ENCODE measurements around the gene ZNF672.

ZNF672 gene

DNA sequence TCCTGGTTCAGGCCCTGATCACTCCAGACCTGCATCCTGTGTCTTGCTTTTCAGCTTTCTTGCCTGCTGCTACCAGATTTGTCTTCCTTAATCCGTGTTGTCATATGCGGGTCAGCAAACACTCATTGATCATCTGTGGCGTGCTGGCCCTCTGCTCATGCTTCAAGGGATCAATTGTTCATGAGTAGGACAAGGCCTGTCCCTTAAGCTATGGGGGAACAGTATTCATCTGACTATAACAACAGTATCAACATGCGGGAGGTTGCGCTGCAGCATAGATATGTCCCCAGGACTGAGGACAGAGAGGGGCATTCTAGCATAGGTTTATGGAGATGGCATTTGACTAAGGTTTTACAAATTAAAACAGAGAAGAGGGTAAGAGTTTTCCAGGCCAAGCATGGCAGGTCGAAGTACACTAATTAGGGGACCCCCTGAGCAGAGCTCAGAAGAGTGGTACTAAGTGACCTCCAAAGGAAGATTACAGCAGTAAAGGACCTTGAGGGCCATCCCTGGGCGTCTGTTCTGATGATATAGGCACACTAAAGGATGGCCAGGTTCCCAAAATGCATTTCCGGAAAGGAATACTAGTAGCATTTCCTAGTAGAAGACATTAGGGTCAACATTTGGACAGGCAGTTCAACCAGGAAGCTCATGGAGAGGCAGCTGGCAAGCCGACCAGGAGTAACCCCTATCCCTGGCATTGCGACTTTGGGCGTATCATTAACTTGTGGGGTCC is 811 bp upstream of the ZNF672 start:
- DNase-seq (ENCODE audit: low read depth), result no peak

DNA sequence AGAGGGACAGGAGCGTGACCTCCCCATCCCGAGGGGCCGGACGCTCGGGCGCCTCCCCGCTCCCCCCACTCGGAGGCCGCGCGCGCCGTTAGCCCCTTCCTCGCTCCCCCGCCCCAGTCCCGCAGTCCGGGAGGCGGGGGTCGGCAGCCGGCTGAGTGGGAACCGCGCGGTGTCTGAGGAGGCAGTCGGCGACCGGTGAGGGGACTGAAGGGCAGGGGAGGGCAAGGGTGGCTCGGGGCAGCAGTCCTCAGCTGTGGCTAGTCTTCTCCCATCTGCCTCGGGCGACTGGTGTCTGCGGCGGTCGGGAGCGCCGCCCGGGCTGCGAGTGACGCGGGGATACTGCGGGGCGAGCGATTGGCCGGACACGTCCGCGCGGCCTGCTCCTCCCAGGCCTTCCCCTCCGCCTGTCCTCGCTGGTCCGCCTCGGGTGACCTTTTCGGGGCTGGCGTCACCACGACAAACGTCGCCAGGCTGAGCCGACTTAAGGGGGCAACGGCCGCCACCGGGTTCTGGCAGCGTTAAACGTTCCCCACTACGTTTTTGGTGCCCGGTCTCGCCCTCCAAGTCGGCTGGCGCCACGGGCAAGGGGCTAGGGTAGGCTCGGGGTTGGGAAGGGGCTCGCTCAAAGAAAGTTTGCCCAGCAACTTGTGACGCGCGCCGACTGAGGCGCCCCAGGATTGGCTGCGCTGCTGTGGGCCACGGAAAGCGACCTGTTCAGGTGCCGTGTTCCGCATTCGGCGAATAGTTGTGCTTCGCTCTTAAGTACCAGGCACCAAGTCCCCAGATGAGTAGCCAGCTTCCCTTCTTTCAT is 538 bp downstream of the ZNF672 start:
- peak; percentile 81 for DNase-seq (ENCODE audit: low read depth)

DNA sequence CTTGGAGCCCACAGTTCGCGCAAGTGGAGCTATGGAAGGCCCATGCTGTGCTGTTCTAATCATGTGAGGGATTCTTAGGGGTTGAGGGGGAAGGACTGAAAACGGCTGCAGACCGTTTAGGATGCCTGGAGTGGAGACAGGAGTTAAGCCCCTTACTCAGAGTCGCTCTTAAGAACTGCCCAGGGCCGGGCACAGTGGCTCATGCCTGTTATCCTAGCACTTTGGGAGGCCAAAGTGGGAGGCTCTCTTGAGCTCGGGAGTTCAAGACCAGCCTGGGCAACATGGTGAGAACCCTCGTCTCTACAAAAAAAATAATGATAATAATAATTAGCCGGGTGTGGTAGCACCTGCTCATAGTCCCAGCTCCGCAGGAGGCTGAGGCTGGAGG is 1.1 kb downstream of the ZNF672 start:
- DNase-seq (ENCODE audit: low read depth), result no peak

DNA sequence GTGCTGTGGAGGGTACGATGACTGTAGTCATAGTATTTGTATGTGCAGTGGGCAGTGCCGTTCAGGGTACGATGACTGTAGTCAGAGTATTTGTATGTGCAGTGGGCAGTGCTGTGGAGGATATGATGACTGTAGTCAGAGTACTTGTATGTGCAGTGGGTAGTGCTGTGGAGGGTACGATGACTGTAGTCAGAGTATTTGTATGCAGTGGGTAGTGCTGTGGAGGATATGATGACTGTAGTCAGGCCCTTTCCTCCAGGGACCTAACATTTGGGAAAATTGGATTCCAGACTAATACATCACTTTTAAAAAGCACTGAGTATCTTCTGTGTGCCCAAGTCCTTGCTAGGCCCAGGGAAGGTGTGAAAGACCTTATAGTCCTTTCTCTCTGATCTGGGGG is 2.9 kb downstream of the ZNF672 start:
- DNase-seq (ENCODE audit: low read depth), result no peak

DNA sequence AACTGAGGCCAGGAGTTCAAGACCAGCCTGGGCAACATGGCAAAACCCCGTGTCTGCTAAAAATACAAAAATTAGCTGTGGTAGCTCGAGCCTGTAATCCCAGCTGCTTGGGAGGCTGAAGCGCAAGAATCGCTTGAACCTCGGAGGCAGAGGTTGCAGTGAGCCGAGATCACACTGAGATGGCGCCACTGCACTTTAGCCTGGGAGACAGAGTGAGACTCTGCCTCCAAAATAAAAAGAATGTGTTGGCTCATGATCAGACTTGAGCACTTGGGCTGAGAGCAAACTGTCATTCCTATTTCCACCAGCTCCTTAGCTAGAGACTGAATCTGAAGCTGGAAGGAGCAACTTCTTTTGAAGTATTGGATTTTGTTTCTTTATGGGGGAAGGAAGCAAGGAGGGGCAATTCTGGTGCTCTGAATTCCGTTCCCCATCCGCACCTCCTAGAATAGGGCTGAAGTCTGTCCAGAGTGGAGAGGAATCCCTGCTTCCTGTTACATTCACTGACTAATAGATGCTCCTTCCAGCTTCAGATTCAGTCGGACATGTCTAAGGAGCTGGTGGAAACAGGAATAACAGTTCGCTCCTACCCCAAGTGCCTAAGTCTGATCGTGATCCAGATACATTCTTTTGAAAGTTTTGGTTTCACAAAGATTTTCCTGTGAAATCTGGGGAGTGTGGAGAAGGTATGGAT is 3.8 kb downstream of the ZNF672 start:
- DNase-seq (ENCODE audit: low read depth), result no peak

DNA sequence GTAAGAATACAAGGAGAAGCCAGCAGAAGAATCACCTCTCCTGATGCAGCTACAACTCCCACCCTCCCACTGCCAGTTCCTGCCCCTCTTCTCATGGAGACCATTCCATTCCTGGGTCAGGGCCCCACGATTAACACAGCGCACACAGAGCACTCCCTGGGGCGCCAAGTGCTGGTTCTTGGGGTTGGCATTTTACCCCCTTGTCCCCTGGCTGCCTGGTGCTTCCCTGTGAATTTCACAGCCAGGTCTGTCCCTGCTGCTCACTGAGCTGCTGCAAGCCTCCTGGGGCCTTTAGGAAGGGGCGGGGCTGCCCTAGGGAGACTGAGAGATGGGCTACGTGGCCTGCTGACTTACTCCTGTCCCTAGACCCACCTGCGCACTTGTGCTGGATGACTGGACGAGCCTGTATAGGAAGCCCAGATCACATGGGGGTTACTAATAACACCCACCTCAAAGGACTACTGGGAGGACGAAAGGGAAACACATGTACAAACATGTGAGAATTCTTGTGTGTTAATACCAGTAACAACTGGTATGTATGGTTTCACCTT is 4.8 kb downstream of the ZNF672 start:
- DNase-seq (ENCODE audit: low read depth), result no peak

DNA sequence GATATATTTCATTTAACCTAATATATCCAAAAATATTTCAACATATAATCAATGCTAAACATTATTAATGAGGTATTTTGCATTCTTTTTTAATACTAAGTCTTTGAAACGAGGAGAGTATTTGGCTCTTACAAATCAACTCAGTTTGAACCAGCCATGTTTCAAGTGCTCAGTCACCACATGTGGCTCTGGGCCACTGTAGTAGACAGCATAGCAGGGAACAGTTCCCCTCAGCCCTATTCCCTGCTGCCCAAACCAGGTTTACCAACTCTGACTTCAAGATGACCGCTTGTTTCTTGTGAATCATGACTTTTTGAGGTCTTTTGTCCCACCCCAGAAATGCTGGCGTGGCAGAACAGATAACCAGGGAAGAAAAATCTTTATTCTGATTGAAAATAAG is 5.7 kb downstream of the ZNF672 start:
- no peak for DNase-seq (ENCODE audit: low read depth)

DNA sequence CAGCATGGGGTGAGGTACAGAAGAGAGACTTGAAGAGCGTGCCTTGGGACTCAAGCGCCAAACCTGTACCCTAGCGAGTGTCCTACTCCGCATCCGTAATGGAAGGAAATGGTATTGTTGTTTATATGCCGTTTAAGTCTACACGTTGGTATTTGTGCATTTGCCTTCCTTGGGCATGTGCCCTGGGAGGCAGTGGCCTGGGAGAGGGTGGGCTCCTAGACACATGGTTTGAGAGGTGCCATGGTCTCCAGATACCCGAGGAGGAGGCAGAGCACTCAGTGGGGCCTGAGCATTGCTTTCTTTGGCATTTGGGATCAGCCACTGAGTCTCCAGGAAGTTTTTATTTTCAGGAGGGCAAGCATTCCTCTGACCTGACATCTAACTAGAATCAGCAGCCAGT is 6.5 kb downstream of the ZNF672 start:
- no peak for DNase-seq (ENCODE audit: low read depth)

DNA sequence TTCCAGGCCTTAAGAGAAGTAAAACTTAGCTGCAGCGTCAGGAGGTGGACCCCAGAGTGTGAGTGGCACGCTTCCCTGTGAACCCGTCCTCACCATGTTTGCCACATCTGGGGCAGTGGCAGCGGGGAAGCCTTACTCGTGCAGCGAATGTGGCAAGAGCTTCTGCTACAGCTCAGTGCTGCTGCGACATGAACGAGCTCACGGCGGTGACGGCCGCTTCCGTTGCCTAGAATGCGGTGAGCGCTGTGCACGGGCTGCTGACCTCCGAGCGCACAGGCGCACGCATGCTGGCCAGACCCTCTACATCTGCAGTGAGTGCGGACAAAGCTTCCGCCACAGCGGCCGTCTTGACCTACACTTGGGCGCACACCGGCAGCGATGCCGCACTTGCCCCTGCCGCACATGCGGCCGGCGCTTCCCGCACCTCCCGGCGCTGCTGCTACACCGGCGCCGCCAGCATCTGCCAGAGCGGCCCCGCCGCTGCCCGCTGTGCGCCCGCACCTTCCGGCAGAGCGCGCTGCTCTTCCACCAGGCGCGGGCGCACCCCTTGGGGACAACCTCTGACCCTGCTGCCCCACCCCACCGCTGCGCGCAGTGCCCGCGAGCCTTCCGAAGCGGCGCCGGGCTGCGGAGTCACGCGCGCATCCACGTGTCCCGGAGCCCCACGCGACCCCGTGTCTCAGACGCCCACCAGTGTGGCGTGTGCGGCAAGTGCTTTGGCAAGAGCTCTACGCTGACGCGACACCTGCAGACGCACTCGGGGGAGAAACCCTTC is 9.3 kb downstream of the ZNF672 start:
- no peak for DNase-seq (ENCODE audit: low read depth)

DNA sequence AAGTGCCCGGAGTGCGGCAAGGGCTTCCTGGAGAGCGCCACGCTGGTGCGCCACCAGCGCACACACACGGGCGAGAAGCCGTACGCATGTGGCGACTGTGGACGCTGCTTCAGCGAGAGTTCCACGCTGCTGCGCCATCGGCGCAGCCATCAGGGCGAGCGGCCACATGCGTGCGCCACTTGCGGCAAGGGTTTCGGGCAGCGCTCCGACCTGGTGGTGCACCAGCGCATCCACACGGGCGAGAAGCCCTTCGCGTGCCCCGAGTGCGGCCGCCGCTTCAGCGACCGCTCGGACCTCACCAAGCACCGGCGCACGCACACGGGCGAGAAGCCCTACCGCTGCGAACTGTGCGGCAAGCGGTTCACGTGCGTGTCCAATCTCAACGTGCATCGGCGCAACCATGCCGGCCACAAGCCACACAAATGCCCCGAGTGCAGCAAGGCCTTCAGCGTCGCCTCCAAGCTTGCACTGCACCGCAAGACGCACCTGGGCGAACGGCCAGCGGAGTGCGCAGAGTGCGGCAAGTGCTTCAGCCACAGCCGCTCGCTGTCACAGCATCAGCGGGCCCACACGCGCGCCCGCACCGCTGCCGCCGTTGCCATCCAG is 10.0 kb downstream of the ZNF672 start:
- DNase-seq (ENCODE audit: low read depth), result no peak

DNA sequence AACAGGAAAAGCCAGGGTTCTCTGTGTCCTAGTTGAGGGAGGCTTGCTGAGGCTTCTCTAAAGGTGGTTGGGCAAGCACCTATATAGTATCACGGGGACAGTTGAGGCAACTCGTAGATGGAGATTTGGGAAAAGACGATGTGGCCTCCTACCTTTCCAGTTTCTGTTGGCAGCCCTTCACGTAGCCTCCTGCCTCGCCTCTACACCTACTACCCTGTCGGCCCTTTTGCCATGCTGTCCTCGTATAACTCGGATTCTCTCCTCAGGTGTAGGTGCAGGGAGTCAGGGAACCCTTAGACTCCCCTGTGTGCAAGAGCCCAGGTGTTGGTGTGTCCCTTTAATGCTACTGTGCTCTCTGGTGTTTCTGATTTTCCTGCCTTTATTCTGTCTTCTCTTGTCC is 10.6 kb downstream of the ZNF672 start:
- no peak for DNase-seq (ENCODE audit: low read depth)

DNA sequence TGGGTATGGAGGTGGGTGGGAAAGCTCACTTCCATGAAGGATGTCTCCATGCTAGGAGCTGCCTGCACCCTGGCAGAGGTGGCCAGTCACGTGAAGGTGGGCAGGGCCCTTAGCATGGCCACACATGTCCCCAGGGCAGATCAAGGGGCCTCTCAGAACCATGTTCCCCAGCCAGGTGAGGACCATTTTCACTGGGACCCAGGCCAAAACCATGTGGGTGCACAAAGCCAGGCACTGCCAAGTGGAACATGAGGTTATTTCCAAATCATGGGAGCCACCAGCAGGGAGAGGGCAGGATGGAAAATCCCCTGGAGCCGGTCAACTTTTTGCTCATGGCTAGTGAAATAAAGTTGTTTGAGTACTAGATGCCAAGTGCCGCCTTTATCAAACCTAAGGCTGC is 11.1 kb downstream of the ZNF672 start:
- DNase-seq (ENCODE audit: low read depth), result no peak

DNA sequence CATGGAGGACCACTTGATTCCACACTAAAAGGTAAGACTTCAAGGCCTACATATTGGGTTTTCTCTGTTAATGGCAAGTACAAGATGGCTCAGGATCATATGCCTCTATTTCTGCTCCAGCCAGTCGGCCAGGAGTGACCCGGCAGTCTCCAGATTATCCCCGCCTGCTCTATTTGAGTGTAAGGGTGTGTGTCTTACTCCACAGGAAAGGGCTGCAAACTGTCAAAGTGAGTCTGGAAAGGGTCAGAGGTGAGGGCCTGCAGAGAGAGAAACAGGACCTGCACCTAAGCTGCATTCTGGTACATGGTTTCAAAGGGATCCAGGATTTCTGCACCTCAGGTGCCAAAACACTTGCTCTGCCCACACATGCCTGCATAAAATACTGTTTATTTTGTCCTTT is 11.6 kb downstream of the ZNF672 start:
- DNase-seq (ENCODE audit: low read depth), result no peak

DNA sequence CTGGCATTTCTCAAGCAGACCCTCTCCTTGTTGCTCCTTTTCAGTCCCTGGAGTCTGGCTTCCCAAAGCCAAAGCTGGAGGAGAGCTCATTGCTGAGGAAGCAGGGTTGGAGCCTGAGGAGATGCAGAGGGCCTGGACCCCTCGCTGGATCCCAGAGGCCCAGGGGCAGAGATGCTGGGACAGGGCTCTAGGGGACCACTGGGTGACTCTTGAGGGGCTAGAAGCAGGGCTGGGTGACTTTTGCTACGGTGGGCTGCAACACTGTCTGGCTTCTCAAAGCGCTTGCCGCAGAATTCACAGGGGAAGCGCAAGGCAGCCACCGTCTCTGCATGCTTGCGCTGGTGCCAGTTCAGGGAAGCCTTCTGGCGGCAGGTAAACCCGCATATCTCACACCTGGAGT is 12.1 kb downstream of the ZNF672 start:
- no peak for DNase-seq (ENCODE audit: low read depth)

DNA sequence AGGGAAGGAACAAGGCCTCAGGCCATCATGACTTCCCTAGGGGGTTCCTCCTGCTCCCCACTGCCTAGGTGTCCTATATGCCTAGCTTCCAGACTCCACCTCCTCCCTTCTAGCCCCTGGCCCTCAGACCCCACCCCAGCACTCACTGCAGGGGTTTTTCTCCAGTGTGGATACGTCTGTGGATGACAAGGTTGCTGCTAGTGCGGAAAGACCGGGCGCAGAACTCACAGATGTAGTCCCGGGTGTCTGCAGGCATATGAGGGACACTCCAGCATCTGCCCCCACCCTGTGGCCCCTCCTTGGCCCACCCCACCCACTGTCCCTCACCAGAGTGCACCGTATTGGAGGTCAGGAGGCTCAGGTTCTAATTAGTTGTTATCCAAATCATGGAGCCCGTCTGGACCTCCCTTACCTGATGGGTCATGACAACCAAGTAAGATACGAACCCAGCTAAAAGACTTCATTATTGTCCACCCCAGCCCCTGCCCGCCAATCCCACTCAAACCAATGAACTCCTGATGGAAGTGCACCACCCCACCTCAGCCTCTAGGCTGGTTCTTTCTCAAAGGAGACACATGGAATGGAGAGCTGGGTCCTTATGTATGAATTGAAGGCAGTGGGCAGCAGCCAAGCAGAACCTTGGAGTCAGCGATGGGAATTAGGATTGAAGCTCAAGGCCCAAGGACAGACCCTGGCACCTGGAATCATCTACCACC is 12.7 kb downstream of the ZNF672 start:
- no peak for DNase-seq (ENCODE audit: low read depth)

DNA sequence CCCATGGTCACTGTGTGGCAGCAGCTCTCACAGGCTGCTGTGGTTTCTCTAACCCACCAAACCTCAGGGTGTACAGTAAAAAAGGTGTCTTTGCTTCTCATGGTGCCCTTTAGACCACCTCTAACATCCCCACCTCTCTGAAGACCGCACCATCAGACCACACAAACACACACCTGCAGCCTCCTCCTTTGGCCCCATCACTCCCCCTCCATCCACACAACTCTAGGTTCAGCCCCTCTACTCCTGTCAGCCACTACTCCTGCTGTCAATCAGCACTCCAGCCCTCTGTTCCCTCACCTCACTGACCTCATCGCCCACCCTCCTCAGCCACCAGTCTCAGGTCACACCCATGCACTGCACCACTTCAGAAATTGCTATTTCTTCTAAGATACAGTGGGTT is 13.4 kb downstream of the ZNF672 start:
- no peak for DNase-seq (ENCODE audit: low read depth)

DNA sequence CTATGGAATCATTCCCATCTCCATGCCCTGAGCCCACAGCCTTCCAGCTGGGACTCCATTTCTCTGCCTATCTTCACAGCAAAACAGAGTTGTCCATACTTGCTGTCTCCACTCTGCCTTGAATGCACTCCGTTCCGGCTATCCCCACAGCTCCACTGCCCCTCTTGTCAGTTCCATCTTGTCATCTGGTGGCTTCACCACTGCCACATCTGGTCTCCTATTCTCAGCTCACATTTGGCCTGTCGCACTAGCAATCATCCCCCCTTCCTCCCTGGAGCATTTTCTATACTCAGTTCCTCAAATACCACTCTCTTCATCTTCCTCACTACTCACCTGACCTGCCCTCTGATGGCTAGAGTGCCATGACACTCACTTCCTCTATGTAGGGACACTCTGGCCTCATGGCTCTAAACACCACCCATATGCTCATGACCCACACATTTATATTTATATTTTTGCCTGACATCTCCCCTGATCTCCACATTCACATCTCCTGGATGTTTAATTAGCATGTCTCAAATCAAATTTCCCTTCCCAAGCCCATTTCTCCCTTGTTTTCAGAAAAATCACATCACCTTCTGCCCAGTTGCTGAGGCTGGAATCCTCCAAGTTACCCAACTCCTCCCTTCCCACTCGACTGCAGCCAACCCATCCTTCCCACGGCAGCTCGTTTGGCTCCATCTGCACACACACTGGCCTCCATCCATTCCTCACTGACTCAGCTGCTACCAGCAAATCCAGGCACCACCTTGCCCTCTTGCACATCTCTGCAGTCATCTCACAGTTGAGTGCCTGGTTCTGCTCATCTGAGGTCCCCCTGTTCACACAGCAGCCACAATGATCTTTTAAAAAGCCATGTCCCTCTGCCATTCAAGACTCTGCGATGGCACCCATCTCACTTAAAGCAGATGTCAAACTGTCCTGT is 14.7 kb downstream of the ZNF672 start:
- DNase-seq (ENCODE audit: low read depth), result no peak

DNA sequence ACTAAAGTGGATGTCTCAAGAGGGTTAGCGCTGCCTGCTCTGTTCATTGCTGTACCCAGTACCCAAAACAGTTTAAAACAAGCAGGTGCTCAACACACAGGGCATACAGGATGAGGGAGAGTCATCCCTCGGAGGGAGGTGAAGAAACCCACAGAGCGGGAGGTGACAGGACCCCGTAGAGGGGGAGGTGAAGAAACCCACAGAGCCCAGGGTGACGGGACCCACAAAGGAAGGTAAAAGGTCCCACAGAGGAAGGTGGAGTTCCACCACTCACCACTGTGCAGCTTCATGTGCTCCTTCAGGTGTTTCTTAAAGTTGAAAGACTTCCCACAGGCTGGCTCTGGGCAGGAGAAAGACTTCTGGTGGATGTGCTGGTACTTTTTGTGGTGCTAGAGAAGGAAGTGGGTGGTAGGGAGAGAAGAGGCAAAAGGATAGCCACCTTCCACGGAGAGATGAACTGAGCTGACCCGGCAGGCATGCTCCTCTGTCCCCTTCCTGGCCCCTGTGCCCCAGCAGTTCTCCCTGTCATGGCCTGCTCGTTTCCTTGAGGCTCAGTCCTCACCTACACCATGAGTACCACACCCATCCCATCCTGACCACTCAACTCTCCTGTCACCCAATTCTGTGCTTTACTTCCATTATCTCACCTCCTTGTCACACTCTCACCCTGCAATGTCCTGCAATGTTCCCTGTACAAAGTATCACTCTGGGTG is 15.8 kb downstream of the ZNF672 start:
- no peak for DNase-seq (ENCODE audit: low read depth)

DNA sequence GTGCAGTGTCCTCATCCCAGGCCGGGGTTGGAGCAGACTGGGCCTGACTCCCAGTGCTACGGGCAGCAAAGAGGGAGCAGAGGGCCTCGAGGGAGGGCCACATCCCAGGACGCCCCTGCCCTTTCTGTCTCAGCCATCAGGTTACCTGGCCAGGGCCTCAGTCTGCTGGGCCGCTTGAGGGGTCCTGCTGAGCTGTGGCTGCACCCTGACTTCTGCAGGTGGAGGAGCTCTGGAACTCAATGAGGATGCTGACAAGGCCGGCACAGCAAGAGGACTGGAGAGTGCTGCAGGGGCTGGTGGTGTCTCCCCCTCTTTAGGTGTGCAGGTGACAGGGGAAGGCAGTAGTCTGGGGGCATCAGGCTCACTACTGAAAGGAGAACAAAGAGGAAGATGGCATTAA is 17.6 kb downstream of the ZNF672 start:
- DNase-seq (ENCODE audit: low read depth), result no peak
